H9 (cell line): Measurements from ENCODE around the gene ETFA. TPM values are rescaled to one million over a fixed set of nuclear protein-coding genes. Genes with fewer than 3 reads are reported as not detected.

Experiments
- DNase-seq: peaks from one replicate; pipeline ENCODE4 v3.0.0-alpha.2; 2017
- H2AFZ ChIP-seq: one replicate; pipeline ENCODE4 v1.6.1; 2013; ENCODE audit warnings: mild to moderate bottlenecking, low read length, control low read depth, moderate library complexity
- H2AK5ac ChIP-seq: 2 replicates; pipeline ENCODE4 v1.6.1; 2013; ENCODE audit warnings: low read length, control low read depth, mixed read lengths; ENCODE audit not compliant: insufficient read length
- H2BK120ac ChIP-seq: one replicate; pipeline ENCODE4 v1.6.1; 2013; ENCODE audit warnings: low read depth, mild to moderate bottlenecking, low read length, control low read depth, inconsistent platforms; ENCODE audit not compliant: poor library complexity, severe bottlenecking
- H2BK12ac ChIP-seq: 2 replicates; pipeline ENCODE4 v1.6.1; 2013; ENCODE audit warnings: low read length, control low read depth, mixed read lengths, low read depth; ENCODE audit not compliant: insufficient read length
- H2BK15ac ChIP-seq: 2 replicates; pipeline ENCODE4 v1.6.1; 2013; ENCODE audit warnings: low read depth, low read length, control low read depth
- H2BK20ac ChIP-seq: one replicate; pipeline ENCODE4 v1.6.1; 2013; ENCODE audit warnings: low read depth, mild to moderate bottlenecking, low read length, control low read depth, inconsistent platforms; ENCODE audit not compliant: poor library complexity, severe bottlenecking
- H2BK5ac ChIP-seq: 2 replicates; pipeline ENCODE4 v1.6.1; 2013; ENCODE audit warnings: low read length, control low read depth, mixed read lengths; ENCODE audit not compliant: insufficient read length
- H3K14ac ChIP-seq: 2 replicates; pipeline ENCODE4 v1.6.1; 2013; ENCODE audit warnings: low read length, control low read depth; ENCODE audit not compliant: insufficient read depth
- H3K18ac ChIP-seq: 2 replicates; pipeline ENCODE4 v1.6.1; 2013; ENCODE audit warnings: low read depth, mild to moderate bottlenecking, mixed read lengths, low read length, control low read depth; ENCODE audit not compliant: insufficient read length
- H3K23ac ChIP-seq: 2 replicates; pipeline ENCODE4 v1.6.1; 2013; ENCODE audit warnings: low read length, control low read depth, mixed read lengths, low read depth; ENCODE audit not compliant: insufficient read length
- H3K23me2 ChIP-seq: 2 replicates; pipeline ENCODE4 v1.6.1; 2013; ENCODE audit warnings: low read depth, mild to moderate bottlenecking, mixed read lengths, low read length, control low read depth; ENCODE audit not compliant: insufficient read length, poor library complexity, severe bottlenecking
- H3K27ac ChIP-seq: 2 replicates; pipeline ENCODE4 v1.5.1; 2013; ENCODE audit warnings: low read length, control low read depth, mixed read lengths, low read depth; ENCODE audit not compliant: insufficient read length
- H3K27me3 ChIP-seq: 2 replicates; pipeline ENCODE4 v1.6.1; 2013; ENCODE audit warnings: low read length, control low read depth, inconsistent platforms; ENCODE audit not compliant: insufficient read depth
- H3K4ac ChIP-seq: 2 replicates; pipeline ENCODE4 v1.6.1; 2013; ENCODE audit warnings: low read depth, mild to moderate bottlenecking, control low read depth, inconsistent platforms, low read length, moderate library complexity
- H3K4me1 ChIP-seq: 2 replicates; pipeline ENCODE4 v1.6.1; 2013; ENCODE audit warnings: low read length, control low read depth, inconsistent platforms; ENCODE audit not compliant: insufficient read depth
- H3K4me2 ChIP-seq: 2 replicates; pipeline ENCODE4 v1.6.1; 2013; ENCODE audit warnings: low read length, control low read depth, mixed read lengths; ENCODE audit not compliant: insufficient read length, insufficient read depth
- H3K56ac ChIP-seq: 2 replicates; pipeline ENCODE4 v1.6.1; 2013; ENCODE audit warnings: low read depth, mild to moderate bottlenecking, mixed read lengths, low read length, control low read depth; ENCODE audit not compliant: insufficient read length
- H3K79me1 ChIP-seq: 2 replicates; pipeline ENCODE4 v1.6.1; 2013; ENCODE audit warnings: low read depth, mild to moderate bottlenecking, moderate library complexity, low read length, control low read depth, inconsistent platforms; ENCODE audit not compliant: insufficient read depth, poor library complexity, severe bottlenecking
- H3K79me2 ChIP-seq: 2 replicates; pipeline ENCODE4 v1.6.1; 2013; ENCODE audit warnings: low read length, control low read depth, inconsistent platforms; ENCODE audit not compliant: insufficient read depth
- H3K9ac ChIP-seq: 2 replicates; pipeline ENCODE4 v1.6.1; 2013; ENCODE audit warnings: low read length, control low read depth, mixed read lengths; ENCODE audit not compliant: insufficient read length; ENCODE audit errors: extremely low read depth
- H3K9me3 ChIP-seq: one replicate; pipeline ENCODE4 v1.6.1; 2013; ENCODE audit warnings: low read depth, low read length, inconsistent platforms; ENCODE audit not compliant: control insufficient read depth
- H3T11ph ChIP-seq: one replicate; pipeline ENCODE4 v1.6.1; 2013; ENCODE audit warnings: mild to moderate bottlenecking, low read length, control low read depth, inconsistent platforms
- H4K20me1 ChIP-seq: one replicate; pipeline ENCODE4 v1.6.1; 2013; ENCODE audit not compliant: control insufficient read depth, insufficient read length, insufficient read depth
- H4K5ac ChIP-seq: 2 replicates; pipeline ENCODE4 v1.6.1; 2013; ENCODE audit warnings: low read depth, mild to moderate bottlenecking, mixed read lengths, low read length, control low read depth; ENCODE audit not compliant: insufficient read length
- H4K8ac ChIP-seq: replicated peaks from 2 replicates; pipeline ENCODE4 v1.6.1; 2013; ENCODE audit warnings: low read length, control low read depth, mixed read lengths, low read depth; ENCODE audit not compliant: insufficient read length
- H4K91ac ChIP-seq: 2 replicates; pipeline ENCODE4 v1.6.1; 2013; ENCODE audit warnings: low read depth, mild to moderate bottlenecking, moderate library complexity, mixed read lengths, low read length, control low read depth; ENCODE audit not compliant: insufficient read length
- H3K27ac Mint-ChIP-seq, 3 experiments: 2 replicates in 2 of 3; 3 replicates in 1 of 3; pipeline ENCODE4 v1.8.0; 2020 to 2021; ENCODE audit warnings: mixed read lengths in 3 of 3, mild to moderate bottlenecking in 1 of 3, moderate library complexity in 1 of 3
- H3K27me3 Mint-ChIP-seq: 2 replicates; pipeline ENCODE4 v1.8.0; 2021; ENCODE audit warnings: low read depth, mild to moderate bottlenecking, moderate library complexity, mixed read lengths
- H3K36me3 Mint-ChIP-seq, 3 experiments: 2 replicates in 2 of 3; 3 replicates in 1 of 3; pipeline ENCODE4 v1.8.0; 2020 to 2021; ENCODE audit warnings: low read depth in 3 of 3, mixed read lengths in 3 of 3; ENCODE audit not compliant: insufficient read depth in 1 of 3
- H3K4me1 Mint-ChIP-seq, 2 experiments: 2 replicates each; pipeline ENCODE4 v1.8.0; 2020; ENCODE audit warnings: mixed read lengths in 2 of 2
- H3K4me3 Mint-ChIP-seq, 2 experiments: 2 replicates in 1 of 2; 3 replicates in 1 of 2; pipeline ENCODE4 v1.8.0; 2020 to 2021; ENCODE audit warnings: mild to moderate bottlenecking in 2 of 2, mixed read lengths in 2 of 2, moderate library complexity in 1 of 2
- H3K9me3 Mint-ChIP-seq, 2 experiments: 2 replicates in 1 of 2; 3 replicates in 1 of 2; pipeline ENCODE4 v1.8.0; 2020; ENCODE audit warnings: mild to moderate bottlenecking in 2 of 2, mixed read lengths in 2 of 2, moderate library complexity in 1 of 2
- WGBS: extraction: QIAGEN DNeasy Blood & Tissue Kit; methylation state at CpG from one replicate; pipeline ENCODE4 v1.1.7; 2013; ENCODE audit warnings: missing lambda C conversion rate, low lambda C conversion rate, mixed read lengths; ENCODE audit not compliant: insufficient read length; ENCODE audit errors: extremely low coverage; 5-methylcytosine and 5-hydroxymethylcytosine counted together
- total RNA-seq: library from RNA; stranded (reverse); gene quantifications from 2 replicates; pipeline ENCODE4 v1.2.1, GENCODE V29; 2021
- TF ChIP-seq, protein P1 (sequence below): fragments of 200-600 bp; sonication (generic); conservative IDR thresholded peaks from 3 replicates; pipeline ENCODE4 v1.8.0; 2021; ENCODE audit warnings: antibody characterized with exemption, mild to moderate bottlenecking

ETFA gene
- total RNA-seq, 1 experiment from 2014 or later, result 109 TPM

- TF ChIP-seq, protein P1, sequence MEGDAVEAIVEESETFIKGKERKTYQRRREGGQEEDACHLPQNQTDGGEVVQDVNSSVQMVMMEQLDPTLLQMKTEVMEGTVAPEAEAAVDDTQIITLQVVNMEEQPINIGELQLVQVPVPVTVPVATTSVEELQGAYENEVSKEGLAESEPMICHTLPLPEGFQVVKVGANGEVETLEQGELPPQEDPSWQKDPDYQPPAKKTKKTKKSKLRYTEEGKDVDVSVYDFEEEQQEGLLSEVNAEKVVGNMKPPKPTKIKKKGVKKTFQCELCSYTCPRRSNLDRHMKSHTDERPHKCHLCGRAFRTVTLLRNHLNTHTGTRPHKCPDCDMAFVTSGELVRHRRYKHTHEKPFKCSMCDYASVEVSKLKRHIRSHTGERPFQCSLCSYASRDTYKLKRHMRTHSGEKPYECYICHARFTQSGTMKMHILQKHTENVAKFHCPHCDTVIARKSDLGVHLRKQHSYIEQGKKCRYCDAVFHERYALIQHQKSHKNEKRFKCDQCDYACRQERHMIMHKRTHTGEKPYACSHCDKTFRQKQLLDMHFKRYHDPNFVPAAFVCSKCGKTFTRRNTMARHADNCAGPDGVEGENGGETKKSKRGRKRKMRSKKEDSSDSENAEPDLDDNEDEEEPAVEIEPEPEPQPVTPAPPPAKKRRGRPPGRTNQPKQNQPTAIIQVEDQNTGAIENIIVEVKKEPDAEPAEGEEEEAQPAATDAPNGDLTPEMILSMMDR, result no peak
- Histone ChIP-seq H4K91ac (no peak overlapping the region), H2BK12ac (no peak overlapping the region), H3K4me1 (no peaks in the 10 kb centered on the region), H2AFZ (no peak overlapping the region), H3K27me3 (peaks cover 25% of the 10 kb centered on the region; the same call in 1 of the 2 replicates), H3K14ac (no peak overlapping the region), H2BK15ac (no peak overlapping the region), H2BK5ac (no peak overlapping the region), H3K27ac (no peak overlapping the region), H3K56ac (no peak overlapping the region), H4K8ac (no peak overlapping the region), H3T11ph (no peak overlapping the region), H4K20me1 (no peaks in the 10 kb centered on the region), H4K5ac (no peak overlapping the region), H3K9me3 (no peaks in the 10 kb centered on the region), H3K79me2 (no peaks in the 10 kb centered on the region), H2BK120ac (no peak overlapping the region), H2BK20ac (no peak overlapping the region), H3K4me2 (no peak overlapping the region), H3K79me1 (no peaks in the 10 kb centered on the region), H3K9ac (no peak overlapping the region), H3K18ac (no peak overlapping the region), H3K23me2 (peaks cover 13% of the 10 kb centered on the region), H2AK5ac (no peak overlapping the region), H3K23ac (no peak overlapping the region), H3K4ac (no peak overlapping the region)
- no CpG with 5 or more reads among the region's 1 CpG for WGBS
- no peak for DNase-seq
- no peak overlapping the region for H3K4me3 Mint-ChIP-seq
- no peaks in the 10 kb centered on the region for H3K36me3 Mint-ChIP-seq
- no peaks in the 10 kb centered on the region for H3K9me3 Mint-ChIP-seq
- H3K27ac Mint-ChIP-seq, result no peak overlapping the region
- peaks cover 73% of the 10 kb centered on the region for H3K27me3 Mint-ChIP-seq
- peaks cover 12 to 13% of the 10 kb centered on the region in 2 experiments for H3K4me1 Mint-ChIP-seq
These were observed 38.2 kb upstream of the ETFA start for GRCh38 chr15:76349301-76350070.
